ENCODE measurements around the gene ALPG. TPM values are rescaled to one million over a fixed set of nuclear protein-coding genes. Genes with fewer than 3 reads are reported as not detected.
"Not testable (repeated sequence)": the region's sequence is repeated elsewhere in the genome, so short reads cannot be mapped to it uniquely, and the experiment has no call there.

Gene ALPG
- total RNA-seq, 2 experiments from 2014 or later: not detected

DNA sequence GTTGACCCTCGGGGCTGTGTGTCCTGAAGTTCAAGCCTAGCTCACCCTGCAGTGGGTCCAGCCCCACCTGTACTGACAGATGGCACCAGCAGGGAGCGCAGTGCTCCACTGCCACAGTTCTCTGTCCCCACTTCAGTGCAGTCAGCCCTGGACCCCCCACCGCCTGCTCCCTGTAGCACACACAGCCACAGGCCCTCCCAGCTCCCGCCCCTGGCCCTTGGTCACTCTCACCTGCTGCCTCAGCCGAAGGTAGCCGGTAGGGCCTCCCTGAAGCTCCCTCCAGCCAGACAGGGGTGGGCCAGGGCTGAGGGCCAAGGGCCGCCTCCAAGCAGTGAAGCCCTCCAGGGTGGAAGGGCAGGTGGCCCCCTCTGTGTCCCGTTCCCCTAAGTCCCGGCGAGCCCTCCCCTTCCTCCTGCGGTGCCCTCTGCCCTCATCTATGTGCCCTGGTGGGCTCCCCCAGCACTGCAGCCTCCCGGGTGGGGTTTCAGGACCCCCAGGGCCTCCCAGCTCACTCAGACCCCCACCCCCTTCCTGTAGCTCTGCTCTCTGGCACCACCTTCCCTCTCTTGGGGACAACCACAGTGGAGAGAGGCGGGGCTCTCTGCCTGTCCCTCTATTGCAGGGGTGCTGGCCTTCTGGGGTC is 38.9 kb upstream of the ALPG start:
- CTCF ChIA-PET: interaction anchor here (0.8 to 1.5 kb wide), 4 partner anchors 23 to 468 kb away, joined by 3 read pairs; no protein-coding TSS in a partner anchor
- H3K36me3 Mint-ChIP-seq (ENCODE audit: low read depth): no peaks in the 10 kb centered on the region
- no peaks in the 10 kb centered on the region for H3K27me3 Mint-ChIP-seq (ENCODE audit: low read depth)
- no peaks in the 10 kb centered on the region for H3K9me3 Mint-ChIP-seq (ENCODE audit: insufficient read depth)
- no peak overlapping the region for H3K27ac Mint-ChIP-seq
- peaks cover 26% of the 10 kb centered on the region for H3K4me1 Mint-ChIP-seq (ENCODE audit: low read depth)
- DNase-seq (no peak), ATAC-seq (no peak)
- H3K4me3 Mint-ChIP-seq: no peak overlapping the region
- POLR2A ChIA-PET: no interaction called here

- Mint-ChIP-seq H3K27ac (no peak overlapping the region), H3K36me3 (ENCODE audit: low read depth) (no peaks in the 10 kb centered on the region), H3K4me1 (ENCODE audit: low read depth) (peaks cover 21% of the 10 kb centered on the region), H3K9me3 (ENCODE audit: insufficient read depth) (no peaks in the 10 kb centered on the region), H3K27me3 (ENCODE audit: low read depth) (no peaks in the 10 kb centered on the region), H3K4me3 (no peak overlapping the region)
- ChIA-PET CTCF (interaction anchor here (1.9 kb wide), 1 partner anchor 71 kb away, joined by 4 read pairs; no protein-coding TSS in a partner anchor), POLR2A (no interaction called here)
- no peak for ATAC-seq
- DNase-seq: no peak
Measured at GRCh38 chr2:232368311-232368731, 38.3 kb upstream of the ALPG start.

GRCh38 chr2:232369126-232369951 is 37.3 kb upstream of the ALPG start:
- H3K36me3 Mint-ChIP-seq (ENCODE audit: low read depth): no peaks in the 10 kb centered on the region
- H3K4me1 Mint-ChIP-seq (ENCODE audit: low read depth): peaks cover 11% of the 10 kb centered on the region
- H3K27ac Mint-ChIP-seq: no peak overlapping the region
- no peak overlapping the region for H3K4me3 Mint-ChIP-seq
- DNase-seq (no peak), ATAC-seq (no peak)
- H3K27me3 Mint-ChIP-seq (ENCODE audit: low read depth): no peaks in the 10 kb centered on the region
- no peaks in the 10 kb centered on the region for H3K9me3 Mint-ChIP-seq (ENCODE audit: insufficient read depth)
- ChIA-PET CTCF (interaction anchor here (1.9 kb wide), 1 partner anchor 70 kb away, joined by 4 read pairs; no protein-coding TSS in a partner anchor), POLR2A (no interaction called here)

DNA sequence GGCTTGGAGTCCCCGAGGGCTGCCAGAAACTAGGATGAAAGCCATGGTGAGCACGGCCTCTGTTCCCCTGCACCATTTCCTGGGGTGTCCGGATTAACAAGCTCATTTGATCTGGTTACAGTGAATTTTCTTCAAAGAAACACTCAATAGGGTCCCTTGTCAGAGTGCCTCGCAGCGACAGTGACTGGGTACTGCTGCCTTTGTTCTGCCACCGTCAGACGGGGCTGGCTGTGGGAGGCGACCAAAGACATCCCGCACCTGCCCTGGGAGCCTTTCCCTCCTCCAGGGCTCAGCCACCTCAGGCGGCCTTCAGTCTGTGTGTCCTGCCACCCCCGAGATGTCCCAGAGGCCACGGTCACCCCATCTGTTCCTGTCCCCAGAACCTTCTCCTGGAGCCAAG is 36.6 kb upstream of the ALPG start:
- H3K4me1 Mint-ChIP-seq (ENCODE audit: low read depth); H3K27me3 Mint-ChIP-seq (ENCODE audit: low read depth); H3K27ac Mint-ChIP-seq; H3K9me3 Mint-ChIP-seq (ENCODE audit: insufficient read depth); H3K4me3 Mint-ChIP-seq; DNase-seq; H3K36me3 Mint-ChIP-seq (ENCODE audit: low read depth); POLR2A ChIA-PET: not testable (repeated sequence)
- peak; percentile 28 for ATAC-seq
- CTCF ChIA-PET: interaction anchor here (1.9 kb wide), 1 partner anchor 70 kb away, joined by 4 read pairs; no protein-coding TSS in a partner anchor

GRCh38 chr2:232372231-232373208 is 34.1 kb upstream of the ALPG start:
- H3K36me3 Mint-ChIP-seq (ENCODE audit: low read depth): no peaks in the 10 kb centered on the region
- no peaks in the 10 kb centered on the region for H3K4me1 Mint-ChIP-seq (ENCODE audit: low read depth)
- no peak overlapping the region for H3K4me3 Mint-ChIP-seq
- no peaks in the 10 kb centered on the region for H3K9me3 Mint-ChIP-seq (ENCODE audit: insufficient read depth)
- H3K27me3 Mint-ChIP-seq (ENCODE audit: low read depth): no peaks in the 10 kb centered on the region
- ATAC-seq (no peak), DNase-seq (no peak)
- ChIA-PET POLR2A (no interaction called here), CTCF (interaction anchor here (1.0 to 2.2 kb wide), 2 partner anchors 8 to 66 kb away, joined by 3 to 8 read pairs; no protein-coding TSS in a partner anchor)
- H3K27ac Mint-ChIP-seq: no peak overlapping the region

DNA sequence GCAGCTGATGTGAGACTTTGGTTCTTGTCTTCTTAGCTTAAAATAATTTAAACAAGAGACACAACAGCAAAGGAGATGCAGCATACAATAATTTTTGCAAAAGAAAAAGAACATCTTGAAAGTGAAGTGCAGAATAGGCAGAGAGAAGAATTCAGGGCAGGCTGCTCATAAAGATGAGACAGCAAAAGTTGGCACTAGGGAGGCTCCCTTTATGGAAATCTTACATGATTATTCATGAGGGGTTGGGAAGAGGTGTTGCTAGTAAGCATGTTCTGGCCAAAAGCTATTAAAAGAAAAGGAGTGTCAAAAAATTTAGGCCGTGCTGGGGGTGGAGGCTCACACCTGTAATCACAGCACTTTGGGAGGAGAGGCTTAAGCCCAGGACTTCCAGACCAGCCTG is 32.3 kb upstream of the ALPG start:
- H3K27me3 Mint-ChIP-seq (ENCODE audit: low read depth): no peaks in the 10 kb centered on the region
- no peaks in the 10 kb centered on the region for H3K36me3 Mint-ChIP-seq (ENCODE audit: low read depth)
- POLR2A ChIA-PET: no interaction called here
- no peaks in the 10 kb centered on the region for H3K4me1 Mint-ChIP-seq (ENCODE audit: low read depth)
- no peak overlapping the region for H3K27ac Mint-ChIP-seq
- CTCF ChIA-PET: interaction anchor here (1.4 to 2.2 kb wide), 2 partner anchors 10 to 82 kb away, joined by 3 to 8 read pairs; no protein-coding TSS in a partner anchor
- DNase-seq: no peak
- H3K9me3 Mint-ChIP-seq (ENCODE audit: insufficient read depth): no peaks in the 10 kb centered on the region
- no peak overlapping the region for H3K4me3 Mint-ChIP-seq
- ATAC-seq: no peak

- ChIA-PET POLR2A (no interaction called here), CTCF (no interaction called here)
- no peaks in the 10 kb centered on the region for H3K4me1 Mint-ChIP-seq (ENCODE audit: low read depth)
- no peaks in the 10 kb centered on the region for H3K27me3 Mint-ChIP-seq (ENCODE audit: low read depth)
- H3K36me3 Mint-ChIP-seq (ENCODE audit: low read depth): no peaks in the 10 kb centered on the region
- H3K27ac Mint-ChIP-seq: no peak overlapping the region
- no peak for ATAC-seq
- H3K9me3 Mint-ChIP-seq (ENCODE audit: insufficient read depth): no peaks in the 10 kb centered on the region
- no peak overlapping the region for H3K4me3 Mint-ChIP-seq
- no peak for DNase-seq
Measured at GRCh38 chr2:232375164-232375563, 31.5 kb upstream of the ALPG start.

DNA sequence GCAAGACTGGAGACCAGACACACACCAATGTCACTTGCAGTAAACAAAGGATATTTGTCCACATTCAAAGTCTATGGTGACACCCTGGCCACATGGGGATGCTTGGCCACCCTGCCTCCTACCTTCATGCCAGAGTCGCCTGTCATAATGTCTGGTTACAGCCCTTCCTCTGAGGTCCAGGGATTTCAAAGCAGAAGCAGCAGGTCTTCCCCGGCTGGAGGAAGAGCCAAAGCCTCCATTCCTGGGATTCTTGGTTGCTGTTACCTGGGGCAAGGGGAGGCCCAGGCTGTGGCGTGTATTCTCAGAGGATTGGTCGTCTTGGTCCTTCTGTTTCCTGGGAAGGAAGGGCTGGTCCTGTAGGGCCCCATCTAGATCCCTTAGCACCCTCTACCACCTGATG is 30.4 kb upstream of the ALPG start:
- H3K4me3 Mint-ChIP-seq: no peak overlapping the region
- H3K27me3 Mint-ChIP-seq (ENCODE audit: low read depth): no peaks in the 10 kb centered on the region
- POLR2A ChIA-PET: no interaction called here
- no peaks in the 10 kb centered on the region for H3K4me1 Mint-ChIP-seq (ENCODE audit: low read depth)
- no peak for DNase-seq
- ATAC-seq: no peak
- no peak overlapping the region for H3K27ac Mint-ChIP-seq
- CTCF ChIA-PET: no interaction called here
- no peaks in the 10 kb centered on the region for H3K36me3 Mint-ChIP-seq (ENCODE audit: low read depth)
- H3K9me3 Mint-ChIP-seq (ENCODE audit: insufficient read depth): no peaks in the 10 kb centered on the region

- ChIA-PET POLR2A (no interaction called here), CTCF (interaction anchor here (1.4 kb wide), 1 partner anchor 13 kb away, joined by 3 read pairs; no protein-coding TSS in a partner anchor)
- H3K9me3 Mint-ChIP-seq (ENCODE audit: insufficient read depth): no peaks in the 10 kb centered on the region
- H3K36me3 Mint-ChIP-seq (ENCODE audit: low read depth): no peaks in the 10 kb centered on the region
- H3K27me3 Mint-ChIP-seq (ENCODE audit: low read depth): peaks cover under 1% of the 10 kb centered on the region
- H3K27ac Mint-ChIP-seq: no peak overlapping the region
- H3K4me3 Mint-ChIP-seq: no peak overlapping the region
- ATAC-seq (no peak), DNase-seq (no peak)
- peaks cover under 1% of the 10 kb centered on the region for H3K4me1 Mint-ChIP-seq (ENCODE audit: low read depth)
Measured at GRCh38 chr2:232376713-232377112, 29.9 kb upstream of the ALPG start.

DNA sequence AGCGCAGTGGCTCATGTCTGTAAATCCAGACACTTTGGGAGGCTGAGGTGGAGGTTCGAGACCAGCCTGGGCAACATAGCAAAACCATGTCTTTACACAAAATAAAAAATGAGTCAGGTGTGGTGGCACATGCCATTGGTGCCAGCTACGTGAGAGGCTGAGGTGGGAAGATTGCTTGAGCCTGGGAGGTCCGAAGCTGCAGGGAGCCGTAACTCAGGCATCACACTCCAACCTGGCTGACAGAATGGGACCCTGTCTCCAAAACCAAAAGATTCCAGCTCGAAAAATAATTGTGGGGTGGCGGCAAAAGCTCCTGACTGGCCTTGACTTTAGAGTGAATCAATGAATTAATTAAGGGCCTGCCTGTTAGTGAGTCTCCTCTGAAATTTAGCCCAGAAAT is 29.3 kb upstream of the ALPG start:
- ChIA-PET POLR2A (interaction anchor here (0.6 kb wide), 2 partner anchors 23 to 76 kb away, joined by 3 to 4 read pairs; no protein-coding TSS in a partner anchor), CTCF (interaction anchor here (1.4 kb wide), 1 partner anchor 14 kb away, joined by 3 read pairs; no protein-coding TSS in a partner anchor)

More for the DNA sequence above, 29.3 kb upstream of the ALPG start:
- ATAC-seq: no peak
- Mint-ChIP-seq H3K36me3 (ENCODE audit: low read depth) (no peaks in the 10 kb centered on the region), H3K9me3 (ENCODE audit: insufficient read depth) (no peaks in the 10 kb centered on the region), H3K27ac (no peak overlapping the region), H3K4me1 (ENCODE audit: low read depth) (peaks cover 2% of the 10 kb centered on the region), H3K4me3 (no peak overlapping the region), H3K27me3 (ENCODE audit: low read depth) (peaks cover 2% of the 10 kb centered on the region)
- DNase-seq: no peak

Data from activated CD8-positive, alpha-beta T cell treated with anti-CD3 and anti-CD28 coated beads, Interleukin-2, amount 10 ng/mL, durations not matched to agents 7 days and 5 days (primary cell).